ENCODE data around the gene UPF3A. TPM values are rescaled to one million over a fixed set of nuclear protein-coding genes. Genes with fewer than 3 reads are reported as not detected.

UPF3A gene
- total and polyA plus RNA-seq, 2 experiments from 2014 or later = 35.7 to 48.9 TPM

DNA sequence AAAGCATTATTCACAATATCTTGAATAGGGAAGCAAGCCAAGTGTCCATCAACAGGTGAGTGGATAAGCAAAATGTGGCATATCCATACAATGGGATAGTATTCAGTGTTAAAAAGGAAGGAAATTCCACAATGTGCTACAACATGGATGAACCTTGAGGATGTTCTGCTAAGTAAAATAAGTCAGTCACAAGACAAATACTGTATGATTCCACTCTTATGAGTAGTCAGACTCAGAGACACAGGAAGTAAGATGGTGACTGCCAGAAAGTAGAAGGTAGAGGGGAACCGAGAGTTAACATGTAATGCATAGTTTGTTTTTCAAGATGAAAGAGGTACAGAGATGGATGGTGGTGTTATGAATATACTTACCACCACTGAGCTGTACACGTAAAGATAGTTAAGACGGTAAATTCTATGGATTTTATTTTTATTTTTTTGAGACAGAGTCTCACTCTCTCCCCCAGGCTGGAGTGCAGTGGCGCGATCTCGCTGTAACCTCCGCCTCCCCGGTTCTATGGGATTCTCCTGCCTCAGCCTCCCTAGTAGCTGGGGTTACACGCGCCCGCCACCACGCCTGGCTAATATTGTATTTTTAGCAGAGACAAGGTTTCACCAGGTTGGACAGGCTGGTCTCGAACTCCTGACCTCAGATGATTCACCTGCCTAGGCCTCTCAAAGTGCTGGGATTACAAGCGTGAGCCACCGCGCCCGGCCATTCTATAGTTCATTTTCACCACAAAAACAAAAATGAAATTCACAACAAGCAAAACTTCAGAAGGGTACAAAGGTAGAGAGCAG lies 31.9 kb downstream of the UPF3A start:
- peak overlapping the region; percentile 44 for H3K4me3 ChIP-seq

GRCh38 chr13:114314074-114314912 lies 32.9 kb downstream of the UPF3A start, which contains the start of gene CHAMP1:
Gene CHAMP1, plus strand, starts transcription at chr13:114314503. Its CDS starts 9,340 bp downstream, at chr13:114323843.
- Histone ChIP-seq H4K20me1 (ENCODE audit: insufficient read depth, poor library complexity, severe bottlenecking) (peaks cover 37% of the 10 kb centered on the region), H3K9me3 (ENCODE audit: low read depth) (no peaks in the 10 kb centered on the region), H3K27me3 (no peaks in the 10 kb centered on the region), H2AFZ (peak within 1 kb of the TSS; percentile 89), H3K79me2 (peaks cover 46% of the 10 kb centered on the region), H3K9me2 (replicated peaks; ENCODE audit: insufficient read depth) (no peaks in the 10 kb centered on the region), H3K4me3 (peak within 1 kb of the TSS; percentile 78), H3K36me3 (replicated peaks; ENCODE audit: insufficient read depth, low read depth) (no peaks in the 10 kb centered on the region), H3K4me2 (peak within 1 kb of the TSS; percentile 84), H3K4me1 (ENCODE audit: insufficient read depth) (peaks cover 19% of the 10 kb centered on the region), H3K27ac (peak within 1 kb of the TSS; percentile 97)
- DNase-seq (ENCODE audit: low spot score) = peak; percentile 98
- TF ChIP-seq CTCF (IDR thresholded peaks at IDR 0.05; ENCODE audit: poor library complexity) (no peak), EZH2 (IDR thresholded peaks at IDR 0.05; ENCODE audit: borderline replicate concordance) (no peak), EZH2phosphoT487 (IDR thresholded peaks at IDR 0.05; ENCODE audit: low read depth, severe bottlenecking, unreplicated experiment) (no peak)
- WGBS (ENCODE audit: low lambda C conversion rate, missing lambda C conversion rate) = 2% methylated on average over 64 of the region's 107 CpGs

More for the DNA sequence above, 31.9 kb downstream of the UPF3A start:
- Histone ChIP-seq H3K27ac (peak overlapping the region; percentile 97), H3K4me1 (ENCODE audit: insufficient read depth) (peaks cover 10% of the 10 kb centered on the region), H2AFZ (peak overlapping the region; percentile 89), H3K27me3 (no peaks in the 10 kb centered on the region), H3K79me2 (peaks cover 36% of the 10 kb centered on the region), H4K20me1 (ENCODE audit: insufficient read depth, poor library complexity, severe bottlenecking) (peaks cover 27% of the 10 kb centered on the region), H3K4me2 (peak overlapping the region; percentile 84), H3K36me3 (replicated peaks; ENCODE audit: insufficient read depth, low read depth) (no peaks in the 10 kb centered on the region), H3K9me3 (ENCODE audit: low read depth) (no peaks in the 10 kb centered on the region), H3K9me2 (replicated peaks; ENCODE audit: insufficient read depth) (no peaks in the 10 kb centered on the region)
- WGBS (ENCODE audit: low lambda C conversion rate, missing lambda C conversion rate) = 95% methylated on average over 17 of the region's 17 CpGs
- TF ChIP-seq EZH2phosphoT487 (IDR thresholded peaks at IDR 0.05; ENCODE audit: low read depth, severe bottlenecking, unreplicated experiment) = no peak
- no peak for TF ChIP-seq EZH2 (IDR thresholded peaks at IDR 0.05; ENCODE audit: borderline replicate concordance)
- TF ChIP-seq CTCF (IDR thresholded peaks at IDR 0.05; ENCODE audit: poor library complexity) = no peak
- DNase-seq (ENCODE audit: low spot score) = no peak

DNA sequence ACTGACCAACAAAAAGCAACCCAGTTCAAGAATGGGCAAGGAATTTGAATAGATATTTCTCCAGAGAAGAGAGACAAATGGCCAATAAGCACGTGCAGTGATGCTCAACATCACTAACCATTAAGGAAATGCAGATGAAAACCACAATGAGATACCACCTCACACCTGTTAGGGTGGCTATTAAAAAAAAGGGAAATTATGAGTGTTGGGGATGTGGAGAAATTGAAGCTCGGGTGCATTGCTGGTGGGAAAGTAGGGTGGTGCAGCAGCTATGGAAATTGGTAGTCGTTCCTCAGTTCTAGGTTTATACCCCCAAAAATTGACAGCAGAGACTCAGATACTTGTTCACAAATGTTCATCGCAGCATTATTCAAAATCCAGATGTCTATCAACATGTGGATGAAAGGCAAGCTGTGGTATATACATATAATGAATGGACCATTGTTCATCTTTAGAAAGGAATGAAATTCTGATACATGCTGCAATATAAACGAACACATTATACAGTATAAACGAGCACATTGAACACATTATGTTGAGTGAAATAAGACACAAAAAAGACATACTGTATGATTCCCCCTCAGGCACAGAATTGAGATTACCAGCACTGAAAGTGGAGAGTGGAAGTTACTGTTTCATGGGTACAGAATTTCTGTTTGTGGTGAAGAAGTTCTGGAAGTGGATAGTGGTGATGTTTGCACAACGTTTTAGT lies 33.8 kb downstream of the UPF3A start:
- no peaks in the 10 kb centered on the region for H3K9me3 ChIP-seq (ENCODE audit: low read depth)
- TF ChIP-seq CTCF (IDR thresholded peaks at IDR 0.05; ENCODE audit: poor library complexity) = no peak
- no peak for TF ChIP-seq EZH2phosphoT487 (IDR thresholded peaks at IDR 0.05; ENCODE audit: low read depth, severe bottlenecking, unreplicated experiment)
- no peak for TF ChIP-seq EZH2 (IDR thresholded peaks at IDR 0.05; ENCODE audit: borderline replicate concordance)
- peaks cover 47% of the 10 kb centered on the region for H4K20me1 ChIP-seq (ENCODE audit: insufficient read depth, poor library complexity, severe bottlenecking)
- H3K9me2 ChIP-seq (replicated peaks; ENCODE audit: insufficient read depth) = no peaks in the 10 kb centered on the region
- H3K27me3 ChIP-seq = no peaks in the 10 kb centered on the region
- H3K27ac ChIP-seq = peak overlapping the region; percentile 97
- 41% methylated on average over 7 of the region's 7 CpGs for WGBS (ENCODE audit: low lambda C conversion rate, missing lambda C conversion rate)
- peak overlapping the region; percentile 78 for H3K4me3 ChIP-seq
- H3K79me2 ChIP-seq = peaks cover 56% of the 10 kb centered on the region
- no peaks in the 10 kb centered on the region for H3K36me3 ChIP-seq (replicated peaks; ENCODE audit: insufficient read depth, low read depth)
- H3K4me1 ChIP-seq (ENCODE audit: insufficient read depth) = peaks cover 29% of the 10 kb centered on the region
- peak overlapping the region; percentile 68 for H2AFZ ChIP-seq
- peak overlapping the region; percentile 84 for H3K4me2 ChIP-seq
- DNase-seq (ENCODE audit: low spot score) = no peak

Data from hepatocyte (in vitro differentiated cells).